Mucosa of rectum (tissue), 2 donors: ENCODE data around the gene EHMT2.
A peak's percentile ranks its signal among the peaks of the same experiment; 100 is the strongest.
"Not testable (repeated sequence)": the region's sequence is repeated elsewhere in the genome, so short reads cannot be mapped to it uniquely, and the experiment has no call there.

Experiments used
- H3K27ac ChIP-seq, 2 donors: one replicate each; pipeline ENCODE4 v1.7.0; 2013; ENCODE audit warnings: inconsistent platforms in 2 of 2, low read depth in 2 of 2, low read length in 2 of 2
- H3K27me3 ChIP-seq, 2 donors: one replicate each; pipeline ENCODE4 v1.7.0; 2013; ENCODE audit warnings: low read length in 2 of 2; ENCODE audit not compliant: control insufficient read depth in 2 of 2, insufficient read depth in 2 of 2
- H3K36me3 ChIP-seq, 2 donors: one replicate each; pipeline ENCODE4 v1.7.0; 2013; ENCODE audit warnings: low read length in 2 of 2; ENCODE audit not compliant: control insufficient read depth in 2 of 2, insufficient read depth in 2 of 2
- H3K4me1 ChIP-seq, 2 donors: one replicate each; pipeline ENCODE4 v1.7.0; 2013; ENCODE audit warnings: low read length in 2 of 2, mild to moderate bottlenecking in 1 of 2; ENCODE audit not compliant: control insufficient read depth in 2 of 2, insufficient read depth in 2 of 2
- H3K4me3 ChIP-seq, 2 donors: one replicate each; pipeline ENCODE4 v1.7.0; 2013; ENCODE audit warnings: low read length in 2 of 2
- H3K9ac ChIP-seq, 2 donors: one replicate each; pipeline ENCODE4 v1.7.0; 2013; ENCODE audit warnings: low read length in 2 of 2, low read depth in 1 of 2, mild to moderate bottlenecking in 1 of 2
- H3K9me3 ChIP-seq, 2 donors: one replicate each; pipeline ENCODE4 v1.7.0; 2013; ENCODE audit warnings: low read length in 2 of 2; ENCODE audit not compliant: control insufficient read depth in 2 of 2
- donor health status: healthy.
- donor health status: Normal muscosa, but diverticular disease.

EHMT2 gene

GRCh38 chr6:31844507-31844906 is 53.0 kb downstream of the EHMT2 start:
- peaks cover 11 to 15% of the 10 kb centered on the region in 2 donors for H3K36me3 ChIP-seq
- H3K27me3 ChIP-seq = no peaks in the 10 kb centered on the region
- no peak overlapping the region for H3K4me3 ChIP-seq
- no peak overlapping the region for H3K9ac ChIP-seq
- no peaks in the 10 kb centered on the region for H3K9me3 ChIP-seq
- no peak overlapping the region for H3K27ac ChIP-seq
- H3K4me1 ChIP-seq = no peaks in the 10 kb centered on the region

DNA sequence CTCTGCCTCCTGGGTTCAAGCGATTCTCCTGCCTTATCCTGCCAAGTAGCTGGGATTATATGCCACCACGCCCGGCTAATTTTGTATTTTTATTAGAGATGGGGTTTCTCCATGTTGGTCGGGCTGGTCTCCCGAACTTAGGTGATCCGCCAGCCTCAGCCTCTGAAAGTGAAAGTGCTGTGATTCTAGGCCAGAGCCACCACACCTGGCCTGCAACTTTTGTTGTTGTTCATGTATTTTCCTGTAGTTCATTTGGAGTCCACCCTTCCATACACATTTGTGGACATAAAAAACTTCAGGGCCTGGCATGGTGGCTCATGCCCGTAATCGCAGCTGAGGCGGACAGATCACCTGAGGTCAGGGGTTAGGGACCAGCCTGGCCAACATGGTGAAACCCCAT is 55.4 kb downstream of the EHMT2 start:
- Histone ChIP-seq H3K36me3 (peaks cover 27 to 38% of the 10 kb centered on the region in 2 donors), H3K4me3 (no peak overlapping the region), H3K4me1 (peaks cover 12 to 13% of the 10 kb centered on the region in 2 donors), H3K27me3 (no peaks in the 10 kb centered on the region), H3K9ac (no peak overlapping the region), H3K9me3 (no peaks in the 10 kb centered on the region), H3K27ac (no peak overlapping the region)

- H3K4me1 ChIP-seq = peaks cover 24 to 30% of the 10 kb centered on the region in 2 donors
- H3K9ac ChIP-seq, H3K4me3 ChIP-seq, H3K27me3 ChIP-seq, H3K9me3 ChIP-seq, H3K27ac ChIP-seq: not testable (repeated sequence)
- peaks cover 32 to 43% of the 10 kb centered on the region in 2 donors for H3K36me3 ChIP-seq
Observed at GRCh38 chr6:31839779-31840126, 57.7 kb downstream of the EHMT2 start.

- Histone ChIP-seq H3K27ac (no peak overlapping the region), H3K4me1 (peaks cover 24 to 33% of the 10 kb centered on the region in 2 donors), H3K27me3 (no peaks in the 10 kb centered on the region), H3K9ac (no peak overlapping the region), H3K9me3 (no peaks in the 10 kb centered on the region), H3K36me3 (peaks cover 32 to 43% of the 10 kb centered on the region in 2 donors), H3K4me3 (no peak overlapping the region)
Observed at GRCh38 chr6:31838968-31839367, 58.5 kb downstream of the EHMT2 start.

GRCh38 chr6:31838114-31838553 is 59.4 kb downstream of the EHMT2 start:
- not testable (repeated sequence) for H3K9ac ChIP-seq, H3K9me3 ChIP-seq, H3K4me3 ChIP-seq, H3K27ac ChIP-seq, H3K27me3 ChIP-seq
- H3K36me3 ChIP-seq = peaks cover 32 to 43% of the 10 kb centered on the region in 2 donors
- H3K4me1 ChIP-seq = peaks cover 24 to 39% of the 10 kb centered on the region in 2 donors

DNA sequence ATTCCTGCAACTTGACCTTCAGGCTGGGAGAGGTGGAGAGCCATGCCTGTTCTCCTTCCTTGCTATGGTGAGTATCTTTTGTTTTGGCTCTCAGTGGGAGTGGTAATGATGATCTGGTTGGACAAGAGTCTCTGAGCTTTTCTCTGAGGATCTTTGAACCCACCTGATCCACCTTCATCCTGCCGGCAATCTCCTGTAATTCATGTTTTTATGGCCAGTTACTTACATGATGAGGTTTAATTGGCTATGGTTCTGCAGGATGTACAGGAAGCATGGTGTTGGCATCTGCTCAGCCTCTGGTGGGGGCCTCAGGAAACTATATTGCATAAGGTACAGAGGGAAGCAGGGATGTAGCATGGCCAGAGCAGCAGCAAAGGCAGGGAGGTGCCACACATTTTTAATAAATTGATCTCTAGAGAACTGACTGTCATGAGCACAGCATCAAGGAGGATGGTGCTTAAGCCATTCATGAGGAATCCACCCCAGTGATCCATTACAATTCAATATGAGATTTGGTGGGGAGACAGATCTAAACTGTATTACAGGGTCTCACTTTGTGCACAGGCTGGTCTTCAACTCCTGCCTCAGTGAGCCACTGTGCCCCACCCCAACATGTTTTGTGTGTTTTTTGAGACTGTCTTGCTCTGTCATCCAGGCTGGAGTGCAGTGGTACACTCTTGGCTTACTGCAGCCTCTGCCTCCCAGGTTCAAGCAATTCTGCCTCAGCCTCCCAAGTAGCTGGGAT is 60.0 kb downstream of the EHMT2 start:
- H3K4me3 ChIP-seq = peak overlapping the region; percentile 20 to 89
- peaks cover 29 to 44% of the 10 kb centered on the region in 2 donors for H3K4me1 ChIP-seq
- H3K9me3 ChIP-seq = no peaks in the 10 kb centered on the region
- H3K27me3 ChIP-seq = no peaks in the 10 kb centered on the region
- peaks cover 32 to 43% of the 10 kb centered on the region in 2 donors for H3K36me3 ChIP-seq
- peak overlapping the region; percentile 49 to 98 for H3K9ac ChIP-seq
- peak overlapping the region; percentile 51 to 95 for H3K27ac ChIP-seq

DNA sequence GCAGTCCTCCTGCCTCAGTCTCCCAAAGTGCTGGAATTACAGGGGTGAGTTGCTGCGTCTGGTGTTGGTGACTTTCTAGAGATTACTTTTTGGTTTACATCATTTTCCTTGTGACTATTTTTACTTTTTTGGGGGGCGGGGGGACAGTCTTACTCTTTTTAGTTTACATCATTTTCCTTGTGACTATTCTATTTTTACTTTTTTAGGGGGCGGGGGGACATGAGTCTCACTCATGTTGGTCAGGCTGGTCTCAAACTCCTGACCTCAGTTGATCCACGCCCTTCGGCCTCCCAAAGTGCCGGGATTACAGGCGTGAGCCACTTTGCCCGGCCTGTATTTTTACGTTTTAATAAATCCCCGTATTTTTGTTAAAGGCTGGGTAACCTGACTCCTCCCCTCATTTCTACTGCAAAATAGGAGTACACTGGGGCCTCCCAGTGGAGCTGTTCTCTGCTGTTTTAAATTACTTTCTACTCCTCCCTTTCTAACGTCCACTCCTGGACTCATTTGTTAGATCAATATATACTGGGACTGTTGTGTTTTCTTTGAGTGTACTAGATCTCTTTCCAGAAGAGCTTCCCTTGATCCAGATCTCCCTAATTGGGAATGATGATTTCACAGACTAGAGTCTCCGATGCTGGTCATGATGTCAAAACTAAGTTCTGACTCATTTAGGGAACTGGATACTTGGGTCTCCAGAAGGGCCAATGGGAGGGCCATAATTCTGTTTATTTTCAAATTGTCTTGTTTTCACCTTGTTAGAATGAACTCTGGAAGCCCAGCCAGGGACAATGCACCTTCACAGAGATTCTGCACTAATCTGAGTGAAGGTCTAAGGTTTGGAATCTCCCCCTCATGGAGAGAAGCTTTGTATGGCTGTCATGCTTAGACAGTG is 60.8 kb downstream of the EHMT2 start:
- Histone ChIP-seq H3K27me3 (no peaks in the 10 kb centered on the region), H3K9ac (peak overlapping the region; percentile 90 to 98), H3K36me3 (peaks cover 32 to 43% of the 10 kb centered on the region in 2 donors), H3K27ac (peak overlapping the region; percentile 51 to 95), H3K4me1 (peaks cover 32 to 45% of the 10 kb centered on the region in 2 donors), H3K9me3 (no peaks in the 10 kb centered on the region), H3K4me3 (peak overlapping the region; percentile 89 to 99)

DNA sequence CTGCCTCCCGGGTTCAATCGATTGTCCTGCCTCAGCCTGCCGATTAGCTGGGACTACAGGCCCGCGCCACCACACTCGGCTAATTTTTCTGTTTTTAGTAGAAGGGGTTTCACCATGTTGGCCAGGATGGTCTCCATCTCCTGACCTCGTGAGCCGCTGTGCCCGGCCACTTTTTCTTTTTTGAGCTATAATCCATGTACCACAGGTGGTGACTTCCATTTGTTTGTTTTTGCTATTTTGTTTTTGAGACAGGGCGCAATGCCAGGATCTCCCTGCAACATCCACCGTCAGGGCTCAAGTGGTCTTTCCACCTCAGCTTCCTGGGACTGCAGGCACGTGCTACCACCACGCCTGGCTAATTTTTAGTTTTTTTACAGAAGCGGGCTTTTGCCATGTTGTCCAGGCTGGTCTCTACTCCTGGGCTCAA is 61.4 kb downstream of the EHMT2 start:
- H3K36me3 ChIP-seq = peaks cover 32 to 43% of the 10 kb centered on the region in 2 donors
- H3K27me3 ChIP-seq = no peaks in the 10 kb centered on the region
- peak overlapping the region; percentile 89 to 99 for H3K4me3 ChIP-seq
- H3K9ac ChIP-seq = peak overlapping the region; percentile 90 to 98
- H3K9me3 ChIP-seq = no peaks in the 10 kb centered on the region
- H3K27ac ChIP-seq = peak overlapping the region; percentile 51 to 95
- H3K4me1 ChIP-seq = peaks cover 39 to 51% of the 10 kb centered on the region in 2 donors

DNA sequence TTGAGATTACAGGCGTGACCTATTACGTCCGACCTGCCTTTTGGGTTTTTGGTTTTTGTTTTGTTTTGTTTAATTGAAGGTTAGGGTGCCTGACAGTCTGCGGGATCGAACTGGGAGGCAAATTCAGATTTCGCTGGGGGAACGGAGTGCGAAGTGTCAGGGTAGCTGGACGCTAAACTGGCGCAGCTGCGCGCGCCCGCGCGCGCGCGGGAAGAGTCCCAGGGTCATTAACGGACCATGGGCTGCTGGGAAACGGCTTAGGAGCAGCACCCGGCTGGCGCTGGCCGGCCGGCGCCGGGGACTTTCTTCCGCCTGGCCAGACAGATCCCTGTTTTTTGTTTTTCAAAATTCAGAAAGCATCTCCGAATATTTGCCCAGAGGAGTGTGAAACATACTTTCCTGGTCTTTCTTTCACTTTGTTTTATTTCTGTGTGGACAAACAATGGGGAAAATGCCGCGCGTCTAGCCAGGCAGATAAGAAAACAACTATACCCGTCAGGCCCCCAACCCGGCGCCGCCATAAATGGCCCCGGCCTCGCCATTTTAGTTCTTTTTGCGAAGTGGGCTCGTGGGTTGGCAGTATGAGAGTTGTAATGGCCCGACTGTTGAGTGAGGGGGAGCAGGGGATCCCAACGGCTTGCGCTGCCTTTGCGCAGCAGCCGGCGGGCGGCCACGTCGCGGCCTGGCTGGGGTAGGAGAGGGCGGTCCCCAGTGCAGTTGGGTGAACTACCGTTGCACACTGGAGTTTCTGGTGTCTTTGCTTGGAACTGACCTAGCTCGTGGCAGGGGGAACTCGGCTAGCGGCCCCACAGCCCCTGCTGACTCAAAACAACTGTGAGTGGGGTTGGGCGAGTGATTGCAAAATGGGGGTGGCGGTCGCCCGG is 62.9 kb downstream of the EHMT2 start:
- peaks cover 43 to 56% of the 10 kb centered on the region in 2 donors for H3K4me1 ChIP-seq
- peak overlapping the region; percentile 89 to 99 for H3K4me3 ChIP-seq
- H3K36me3 ChIP-seq = peaks cover 22 to 29% of the 10 kb centered on the region in 2 donors
- no peaks in the 10 kb centered on the region for H3K9me3 ChIP-seq
- H3K27me3 ChIP-seq = no peaks in the 10 kb centered on the region
- H3K9ac ChIP-seq = peak overlapping the region; percentile 90 to 98
- H3K27ac ChIP-seq = peak overlapping the region; percentile 88 to 95
